GM12864 (cell line): ENCODE measurements around the gene HSPA1B.
"Not testable (repeated sequence)": the region's sequence is repeated elsewhere in the genome, so short reads cannot be mapped to it uniquely, and the experiment has no call there.

ENCODE experiments used
- DNase-seq: peaks from one replicate; pipeline ENCODE4 v3.0.0-alpha.2; 2011; ENCODE audit warnings: low read depth
- H3K4me3 ChIP-seq: 2 replicates; pipeline ENCODE4 v1.5.1; 2011; ENCODE audit warnings: mild to moderate bottlenecking, low read depth, low read length, control low read depth
- TF ChIP-seq, protein P1 (sequence below): IDR thresholded peaks from 2 replicates; pipeline ENCODE4 v1.5.1; 2011; ENCODE audit warnings: low read depth, mild to moderate bottlenecking, moderate library complexity, low read length, control low read depth, inconsistent platforms; ENCODE audit errors: missing control alignments

HSPA1B gene

DNA sequence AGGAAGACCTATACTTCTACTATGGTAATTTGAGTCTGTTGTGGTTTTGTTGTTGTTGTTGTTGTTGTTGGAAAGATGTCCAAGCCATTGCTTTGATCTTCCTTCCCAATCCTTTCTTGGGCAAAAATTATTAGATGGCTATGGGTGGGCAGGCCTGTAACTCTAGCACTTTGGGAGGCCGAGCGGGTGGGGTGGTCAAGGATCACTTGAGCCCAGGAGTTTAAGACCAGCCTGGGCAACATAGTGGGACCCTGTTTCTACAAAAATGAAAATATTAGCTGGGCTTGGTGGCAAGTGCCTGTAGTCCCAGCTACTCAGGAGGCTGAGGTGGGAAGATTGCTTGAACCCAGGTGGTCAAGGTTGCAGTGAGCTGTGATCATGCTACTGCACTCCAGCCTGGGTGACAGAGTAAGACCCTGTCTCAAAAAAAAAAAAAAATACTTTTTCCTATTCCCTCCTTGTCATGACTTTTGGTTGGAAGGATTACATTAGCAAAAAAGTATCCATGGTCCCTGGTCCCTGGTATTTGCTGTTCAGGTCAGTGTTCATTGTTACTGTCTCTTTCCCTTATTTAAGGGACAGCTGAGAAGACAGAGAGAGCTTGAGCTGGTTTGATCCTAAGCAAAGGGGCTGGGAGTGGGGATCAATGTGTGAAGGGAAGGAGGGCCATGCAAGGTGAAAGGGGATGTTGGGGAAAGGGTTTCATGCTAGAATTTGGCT, 23.4 kb downstream of the HSPA1B start:
- TF ChIP-seq, protein P1, sequence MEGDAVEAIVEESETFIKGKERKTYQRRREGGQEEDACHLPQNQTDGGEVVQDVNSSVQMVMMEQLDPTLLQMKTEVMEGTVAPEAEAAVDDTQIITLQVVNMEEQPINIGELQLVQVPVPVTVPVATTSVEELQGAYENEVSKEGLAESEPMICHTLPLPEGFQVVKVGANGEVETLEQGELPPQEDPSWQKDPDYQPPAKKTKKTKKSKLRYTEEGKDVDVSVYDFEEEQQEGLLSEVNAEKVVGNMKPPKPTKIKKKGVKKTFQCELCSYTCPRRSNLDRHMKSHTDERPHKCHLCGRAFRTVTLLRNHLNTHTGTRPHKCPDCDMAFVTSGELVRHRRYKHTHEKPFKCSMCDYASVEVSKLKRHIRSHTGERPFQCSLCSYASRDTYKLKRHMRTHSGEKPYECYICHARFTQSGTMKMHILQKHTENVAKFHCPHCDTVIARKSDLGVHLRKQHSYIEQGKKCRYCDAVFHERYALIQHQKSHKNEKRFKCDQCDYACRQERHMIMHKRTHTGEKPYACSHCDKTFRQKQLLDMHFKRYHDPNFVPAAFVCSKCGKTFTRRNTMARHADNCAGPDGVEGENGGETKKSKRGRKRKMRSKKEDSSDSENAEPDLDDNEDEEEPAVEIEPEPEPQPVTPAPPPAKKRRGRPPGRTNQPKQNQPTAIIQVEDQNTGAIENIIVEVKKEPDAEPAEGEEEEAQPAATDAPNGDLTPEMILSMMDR: no peak
- DNase-seq: no peak

DNA sequence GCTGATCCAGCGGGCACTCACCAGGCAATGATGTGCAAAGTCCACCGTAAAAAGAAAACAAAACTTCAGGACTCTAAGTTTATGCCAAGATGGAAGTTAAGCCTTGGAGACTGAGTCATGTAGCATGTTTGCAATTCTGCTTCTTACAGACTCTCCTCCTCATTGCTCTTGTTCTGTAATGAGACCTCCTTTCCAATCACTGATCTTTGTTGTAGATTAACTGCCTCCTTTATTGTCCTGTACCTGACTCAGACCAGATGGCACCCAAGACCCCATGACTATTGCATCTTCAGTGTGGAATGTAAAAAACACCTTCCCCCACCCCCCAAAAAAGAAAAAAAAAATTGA, 23.9 kb downstream of the HSPA1B start:
- H3K4me3 ChIP-seq: no peak overlapping the region
- TF ChIP-seq, protein P1: no peak
- no peak for DNase-seq

More for the DNA sequence above, 23.4 kb downstream of the HSPA1B start:
- H3K4me3 ChIP-seq: no peak overlapping the region

- not testable (repeated sequence) for H3K4me3 ChIP-seq, DNase-seq
Observed at GRCh38 chr6:31851980-31852718, 24.6 kb downstream of the HSPA1B start.

DNA sequence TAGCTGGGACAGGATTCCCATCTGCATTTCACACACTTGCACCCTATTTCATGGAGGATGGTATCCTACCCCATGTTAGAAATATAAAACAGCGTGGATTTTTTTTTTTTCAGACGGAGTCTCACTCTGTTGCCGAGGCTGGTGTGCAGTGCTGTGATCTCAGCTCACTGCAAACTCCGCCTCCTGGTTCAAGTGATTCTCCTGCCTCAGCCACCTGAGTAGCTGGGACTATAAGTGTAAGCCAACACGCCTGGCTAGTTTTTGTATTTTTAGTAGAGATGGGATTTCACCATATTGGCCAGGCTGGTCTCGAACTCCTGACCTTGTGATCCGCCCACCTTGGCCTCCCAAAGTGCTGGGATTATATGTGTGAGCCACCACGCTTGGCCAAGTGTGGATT, 30.2 kb downstream of the HSPA1B start:
- H3K4me3 ChIP-seq, DNase-seq: not testable (repeated sequence)

DNA sequence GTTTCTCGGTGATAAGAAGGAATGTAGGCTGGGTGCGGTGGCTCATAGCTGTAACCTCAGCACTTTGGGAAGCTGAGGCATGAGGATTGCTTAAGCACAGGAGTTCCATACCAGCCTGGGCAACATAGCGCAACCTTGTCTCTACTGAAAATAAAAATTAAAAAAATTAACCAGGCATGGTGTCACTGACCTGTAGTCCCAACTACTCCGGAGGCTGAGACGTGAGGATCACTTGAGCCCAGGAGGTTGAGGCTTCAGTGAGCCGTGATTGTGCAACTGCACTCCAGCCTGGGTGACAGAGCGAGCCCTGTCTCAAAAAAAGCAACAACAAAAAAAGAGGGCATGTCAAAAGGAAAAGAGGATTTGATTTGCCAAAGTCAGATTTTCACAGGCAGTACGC, 31.2 kb downstream of the HSPA1B start:
- TF ChIP-seq, protein P1: no peak
- no peak for DNase-seq
- no peak overlapping the region for H3K4me3 ChIP-seq

- no peak overlapping the region for H3K4me3 ChIP-seq
- TF ChIP-seq, protein P1: no peak
- DNase-seq: no peak
Observed at GRCh38 chr6:31859923-31860322, 32.4 kb downstream of the HSPA1B start.

DNA sequence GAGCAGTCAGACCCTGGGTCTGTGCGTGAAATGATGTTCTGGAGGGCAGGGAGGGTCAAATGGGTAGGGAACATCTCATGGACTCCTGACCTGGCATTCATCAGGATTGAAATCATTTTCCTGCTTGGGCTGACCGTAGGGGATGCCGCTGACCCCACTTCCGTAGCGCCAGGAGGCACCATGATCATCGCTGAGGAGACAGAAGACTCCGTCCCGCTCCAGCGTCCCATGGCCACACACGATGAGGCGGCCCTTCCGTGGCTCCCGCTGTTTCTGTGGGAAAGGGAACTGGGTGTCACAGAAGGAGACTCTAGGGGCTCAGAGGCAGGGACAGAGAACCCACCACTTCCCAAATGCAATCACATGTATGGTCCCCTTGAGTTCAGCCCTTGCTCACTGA, 32.8 kb downstream of the HSPA1B start:
- no peak overlapping the region for H3K4me3 ChIP-seq
- TF ChIP-seq, protein P1: no peak
- no peak for DNase-seq

DNA sequence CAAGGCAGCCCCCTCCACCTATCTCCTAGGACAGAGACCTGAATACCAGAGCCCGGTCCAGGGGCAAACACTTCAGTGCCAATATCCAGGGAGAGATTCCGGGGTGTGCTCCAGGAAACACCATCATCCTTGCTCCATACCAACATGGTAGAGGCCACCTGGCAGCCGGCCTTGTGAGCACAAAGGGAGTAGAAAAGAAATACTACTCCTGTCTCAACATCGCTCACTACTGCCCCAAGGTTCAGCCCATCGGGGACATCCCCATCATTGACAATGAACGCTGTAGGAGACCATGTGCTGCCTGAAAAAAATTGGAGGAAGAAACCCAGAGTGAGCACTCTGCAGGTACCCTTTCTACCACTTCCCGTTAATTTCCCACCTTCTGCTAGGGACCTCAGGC, 33.6 kb downstream of the HSPA1B start:
- H3K4me3 ChIP-seq: no peak overlapping the region
- DNase-seq: no peak
- TF ChIP-seq, protein P1: no peak
